AG10803 (cell line): Measurements from ENCODE around the gene ZNF550.
A peak's percentile ranks its signal among the peaks of the same experiment; 100 is the strongest.

Experiments used
- DNase-seq: peaks from one replicate; pipeline ENCODE4 v3.0.0; 2010; ENCODE audit warnings: low read depth
- H3K4me3 ChIP-seq: 2 replicates; pipeline ENCODE4 v1.5.1; 2011; ENCODE audit warnings: mild to moderate bottlenecking, low read length, control low read depth
- TF ChIP-seq, protein P1 (sequence below): conservative IDR thresholded peaks from 2 replicates; pipeline ENCODE4 v1.5.1; 2011; ENCODE audit warnings: mild to moderate bottlenecking, low read length, control low read depth, inconsistent platforms

Gene ZNF550

DNA sequence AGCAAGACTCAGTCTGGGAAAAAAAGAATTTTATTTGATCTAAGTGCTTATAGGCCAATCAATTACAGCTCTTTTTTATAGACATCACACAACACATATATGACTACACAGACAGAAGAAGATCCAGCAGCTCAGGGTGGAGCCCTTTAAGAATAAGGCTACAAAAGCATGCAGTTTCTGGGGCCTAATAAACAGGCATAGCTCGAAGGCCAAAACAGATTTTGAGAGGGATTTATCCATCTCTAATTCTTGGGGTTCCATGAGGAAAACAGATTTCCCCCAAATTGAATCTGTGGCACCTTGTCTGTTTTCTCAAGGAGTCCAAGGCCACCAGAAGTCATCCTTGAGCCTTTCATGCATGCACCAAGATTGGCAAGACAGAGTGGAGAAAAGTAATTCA, 3.9 kb upstream of the ZNF550 start:
- DNase-seq: no peak
- TF ChIP-seq, protein P1, sequence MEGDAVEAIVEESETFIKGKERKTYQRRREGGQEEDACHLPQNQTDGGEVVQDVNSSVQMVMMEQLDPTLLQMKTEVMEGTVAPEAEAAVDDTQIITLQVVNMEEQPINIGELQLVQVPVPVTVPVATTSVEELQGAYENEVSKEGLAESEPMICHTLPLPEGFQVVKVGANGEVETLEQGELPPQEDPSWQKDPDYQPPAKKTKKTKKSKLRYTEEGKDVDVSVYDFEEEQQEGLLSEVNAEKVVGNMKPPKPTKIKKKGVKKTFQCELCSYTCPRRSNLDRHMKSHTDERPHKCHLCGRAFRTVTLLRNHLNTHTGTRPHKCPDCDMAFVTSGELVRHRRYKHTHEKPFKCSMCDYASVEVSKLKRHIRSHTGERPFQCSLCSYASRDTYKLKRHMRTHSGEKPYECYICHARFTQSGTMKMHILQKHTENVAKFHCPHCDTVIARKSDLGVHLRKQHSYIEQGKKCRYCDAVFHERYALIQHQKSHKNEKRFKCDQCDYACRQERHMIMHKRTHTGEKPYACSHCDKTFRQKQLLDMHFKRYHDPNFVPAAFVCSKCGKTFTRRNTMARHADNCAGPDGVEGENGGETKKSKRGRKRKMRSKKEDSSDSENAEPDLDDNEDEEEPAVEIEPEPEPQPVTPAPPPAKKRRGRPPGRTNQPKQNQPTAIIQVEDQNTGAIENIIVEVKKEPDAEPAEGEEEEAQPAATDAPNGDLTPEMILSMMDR: no peak
- no peak overlapping the region for H3K4me3 ChIP-seq

DNA sequence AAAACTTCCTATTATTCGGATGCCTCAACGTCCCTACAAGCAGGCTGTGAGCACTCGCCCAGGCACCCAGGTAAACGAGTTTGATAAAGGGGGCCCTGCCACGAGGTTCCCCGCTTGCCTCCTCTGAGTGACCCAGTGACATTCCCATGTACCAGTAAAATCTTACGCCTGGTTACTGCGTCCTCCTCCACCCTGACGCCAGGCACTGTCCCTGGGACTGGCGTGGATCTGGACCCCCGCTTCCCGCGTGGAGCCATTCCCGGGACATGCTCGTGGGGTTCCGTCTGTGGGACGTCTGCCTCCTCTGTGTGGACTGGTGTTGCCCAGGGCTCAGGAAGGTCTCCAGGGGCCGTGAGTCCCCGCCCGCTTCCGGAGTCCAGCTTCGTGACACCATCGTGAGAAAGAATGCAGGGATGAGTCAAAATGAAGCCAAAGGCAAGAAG, 407 bp upstream of the ZNF550 start:
- H3K4me3 ChIP-seq: peak overlapping the region; percentile 93
- TF ChIP-seq, protein P1: no peak
- peak; percentile 78 for DNase-seq

DNA sequence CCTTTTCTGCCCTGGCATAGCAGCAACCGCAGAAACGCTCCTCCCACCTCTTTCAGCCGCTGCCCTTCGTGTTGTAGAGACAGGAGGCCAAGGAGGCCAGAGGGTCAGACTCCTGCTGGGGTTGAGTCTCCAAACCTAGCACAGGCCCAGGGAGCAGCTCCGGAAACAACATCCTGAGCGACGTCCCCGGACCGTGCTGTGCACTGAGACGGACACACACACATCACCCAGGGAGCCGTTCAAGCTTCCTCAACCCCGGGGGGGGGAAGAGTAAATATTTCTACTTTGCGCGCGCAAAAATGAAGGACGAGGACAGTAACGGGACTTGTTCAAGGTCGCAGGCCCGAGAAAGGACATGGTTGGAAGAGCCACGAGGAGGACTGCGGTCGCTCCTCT, 657 bp downstream of the ZNF550 start:
- peak overlapping the region; percentile 93 for H3K4me3 ChIP-seq
- TF ChIP-seq, protein P1: no peak
- peak; percentile 10 for DNase-seq

DNA sequence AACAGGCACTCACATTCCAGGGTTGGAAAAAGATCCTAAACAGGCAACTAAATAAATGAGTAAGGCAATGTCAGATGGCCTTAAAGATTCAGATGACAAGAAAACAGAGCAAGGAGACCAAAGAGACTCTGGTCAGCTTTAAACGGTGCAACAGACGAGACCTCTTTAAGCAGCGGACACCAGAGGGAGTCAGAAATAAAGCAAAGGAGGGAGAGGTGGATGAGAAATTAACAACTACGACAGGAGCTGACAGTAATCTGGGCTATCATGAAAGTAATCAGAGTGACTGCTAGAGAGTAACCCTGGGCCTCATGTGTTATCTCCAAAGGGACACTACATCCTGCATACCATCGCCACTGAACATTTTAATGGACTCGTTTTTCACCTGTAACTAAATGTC, 1.1 kb downstream of the ZNF550 start:
- DNase-seq: peak; percentile 15
- peak overlapping the region; percentile 93 for H3K4me3 ChIP-seq
- TF ChIP-seq, protein P1: peak; percentile 25; the same call in 1 of the 2 replicates

DNA sequence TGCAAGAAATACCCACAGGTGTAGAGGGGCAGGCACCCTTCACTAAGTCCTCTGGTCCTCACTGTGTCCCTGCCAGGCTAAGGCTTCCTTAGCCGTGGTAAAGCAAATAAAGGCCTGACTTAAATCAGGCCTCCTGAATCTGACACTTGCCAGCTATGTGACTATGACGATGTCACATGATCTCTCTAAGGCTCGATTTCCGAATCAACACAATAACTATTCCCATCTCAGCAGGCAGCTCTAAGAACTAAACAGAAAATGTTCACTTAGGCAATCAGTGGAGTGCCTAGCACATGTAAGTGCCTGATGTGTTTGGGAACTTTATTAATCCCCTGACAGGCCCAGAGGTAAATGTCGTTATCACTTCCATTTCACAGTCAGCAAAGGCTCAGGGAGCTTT, 2.0 kb downstream of the ZNF550 start:
- DNase-seq: no peak
- TF ChIP-seq, protein P1: no peak
- no peak overlapping the region for H3K4me3 ChIP-seq

DNA sequence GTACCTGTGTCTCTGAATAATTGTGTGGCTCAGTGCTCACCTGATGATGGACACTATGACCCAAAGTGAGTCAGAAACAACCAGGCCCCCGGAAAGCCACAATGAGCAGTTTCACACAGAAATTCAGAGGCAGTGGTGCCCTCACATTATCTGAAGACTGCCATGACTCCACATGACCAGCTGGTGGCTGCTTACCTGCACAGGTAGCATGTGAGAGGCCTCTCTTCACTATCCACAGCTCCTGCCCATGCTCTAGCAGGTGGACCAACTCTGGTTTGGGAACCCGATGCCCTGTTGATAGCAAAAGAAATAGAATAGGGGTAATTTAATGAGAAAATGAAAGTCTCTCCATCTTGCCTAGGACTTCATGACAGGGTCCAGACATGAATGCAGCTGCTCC, 7.2 kb downstream of the ZNF550 start:
- no peak for DNase-seq
- no peak overlapping the region for H3K4me3 ChIP-seq
- TF ChIP-seq, protein P1: no peak

DNA sequence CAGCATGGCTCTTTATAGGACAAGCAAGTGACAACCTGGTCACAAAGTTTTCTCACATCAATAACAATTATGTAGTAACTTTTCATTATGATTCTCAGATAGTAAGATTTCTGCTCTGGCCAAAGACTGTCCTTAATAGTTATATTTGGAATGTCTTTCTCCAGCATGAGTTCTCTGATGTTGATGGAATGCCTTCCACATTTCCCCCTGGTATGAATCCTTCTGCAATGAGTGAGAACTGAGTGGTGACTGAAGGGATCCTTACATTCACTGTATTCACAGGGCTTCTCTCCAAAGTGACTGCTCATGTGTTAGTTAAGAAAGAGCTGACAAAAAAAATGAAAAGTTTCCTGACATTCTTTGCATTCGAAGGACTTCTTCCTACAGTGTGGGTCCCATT, 13.2 kb downstream of the ZNF550 start:
- H3K4me3 ChIP-seq: no peak overlapping the region
- TF ChIP-seq, protein P1: no peak
- no peak for DNase-seq
